ENCODE measurements around the gene RECK.
"Not testable (repeated sequence)": the region's sequence is repeated elsewhere in the genome, so short reads cannot be mapped to it uniquely, and the experiment has no call there.

The RECK gene

GRCh38 chr9:36118201-36118600 is 81.5 kb downstream of the RECK start:
- DNase-seq (ENCODE audit: low read depth): no peak

- no peak for DNase-seq (ENCODE audit: low read depth)
Measured at GRCh38 chr9:36118706-36119105, 82.0 kb downstream of the RECK start.

GRCh38 chr9:36119476-36119875 is 82.8 kb downstream of the RECK start:
- DNase-seq (ENCODE audit: low read depth): no peak

- DNase-seq (ENCODE audit: low read depth): no peak
Measured at GRCh38 chr9:36120705-36121104, 84.0 kb downstream of the RECK start.

- DNase-seq (ENCODE audit: low read depth): no peak
Measured at GRCh38 chr9:36121971-36122370, 85.3 kb downstream of the RECK start.

- no peak for DNase-seq (ENCODE audit: low read depth)
Measured at GRCh38 chr9:36123515-36123914, 86.8 kb downstream of the RECK start.

- no peak for DNase-seq (ENCODE audit: low read depth)
Measured at GRCh38 chr9:36125062-36125855, 88.5 kb downstream of the RECK start.

GRCh38 chr9:36126016-36126730 is 89.5 kb downstream of the RECK start:
- no peak for DNase-seq (ENCODE audit: low read depth)

GRCh38 chr9:36127652-36128244 is 91.0 kb downstream of the RECK start:
- DNase-seq (ENCODE audit: low read depth): no peak

- no peak for DNase-seq (ENCODE audit: low read depth)
Measured at GRCh38 chr9:36128349-36128748, 91.6 kb downstream of the RECK start.

- no peak for DNase-seq (ENCODE audit: low read depth)
Measured at GRCh38 chr9:36129139-36129538, 92.4 kb downstream of the RECK start.

- DNase-seq (ENCODE audit: low read depth): not testable (repeated sequence)
Measured at GRCh38 chr9:36131666-36132065, 95.0 kb downstream of the RECK start.

GRCh38 chr9:36132086-36132485 is 95.4 kb downstream of the RECK start:
- peak; percentile 68 for DNase-seq (ENCODE audit: low read depth)

GRCh38 chr9:36134761-36135505 is 98.2 kb downstream of the RECK start:
- DNase-seq (ENCODE audit: low read depth): no peak

- no peak for DNase-seq (ENCODE audit: low read depth)
Measured at GRCh38 chr9:36135741-36136271, 99.1 kb downstream of the RECK start.

GRCh38 chr9:36136272-36136893 is 99.7 kb downstream of the RECK start, which contains the start of gene GLIPR2:
TSS of gene GLIPR2 (plus strand) at chr9:36136733. CDS start at chr9:36136779, 46 bp downstream.
- DNase-seq (ENCODE audit: low read depth): peak; percentile 72

GRCh38 chr9:36136894-36137391 is 100.2 kb downstream of the RECK start:
- DNase-seq (ENCODE audit: low read depth): peak; percentile 16

- peak; percentile 29 for DNase-seq (ENCODE audit: low read depth)
Measured at GRCh38 chr9:36137392-36138004, 100.8 kb downstream of the RECK start.

GRCh38 chr9:36138496-36138895 is 101.8 kb downstream of the RECK start:
- DNase-seq (ENCODE audit: low read depth): no peak

GRCh38 chr9:36138901-36139300 is 102.2 kb downstream of the RECK start:
- DNase-seq (ENCODE audit: low read depth): no peak

Measured in iris pigment epithelial cell (primary cell).